HG02943 (cell line): ENCODE data around the gene RRAGB.
A peak's percentile ranks its signal among the peaks of the same experiment; 100 is the strongest.
"Not testable (repeated sequence)": the region's sequence is repeated elsewhere in the genome, so short reads cannot be mapped to it uniquely, and the experiment has no call there.

Source experiments
- ATAC-seq: cut with Tn5 transposase; IDR thresholded peaks from one replicate; pipeline ENCODE4 v1.9.1; 2021; ENCODE audit warnings: mild to moderate bottlenecking, low read depth, moderate library complexity; ENCODE audit not compliant: unreplicated experiment

The RRAGB gene

GRCh38 chrX:55717521-55718497, at the start of gene RRAGB:
Gene RRAGB, plus strand, starts transcription at chrX:55717749. Its CDS starts 579 bp downstream, at chrX:55718328.
- peak; percentile 89 for ATAC-seq

GRCh38 chrX:55668084-55668483, 49.5 kb upstream of the RRAGB start:
- no peak for ATAC-seq

GRCh38 chrX:55688579-55688978, 29.0 kb upstream of the RRAGB start:
- not testable (repeated sequence) for ATAC-seq

- no peak for ATAC-seq
Measured at GRCh38 chrX:55695227-55696018, 22.1 kb upstream of the RRAGB start.

GRCh38 chrX:55697381-55697780, 20.2 kb upstream of the RRAGB start:
- ATAC-seq, result no peak

- no peak for ATAC-seq
Measured at GRCh38 chrX:55702671-55703070, 14.9 kb upstream of the RRAGB start.

GRCh38 chrX:55703436-55703835, 14.1 kb upstream of the RRAGB start:
- ATAC-seq, result not testable (repeated sequence)

GRCh38 chrX:55705066-55705465, 12.5 kb upstream of the RRAGB start:
- not testable (repeated sequence) for ATAC-seq

GRCh38 chrX:55709735-55710134, 7.8 kb upstream of the RRAGB start:
- ATAC-seq, result no peak

GRCh38 chrX:55710701-55711100, 6.8 kb upstream of the RRAGB start:
- no peak for ATAC-seq

- ATAC-seq, result no peak
Measured at GRCh38 chrX:55713631-55714030, 3.9 kb upstream of the RRAGB start.

- ATAC-seq, result no peak
Measured at GRCh38 chrX:55714161-55714560, 3.4 kb upstream of the RRAGB start.

GRCh38 chrX:55715847-55716246, 1.7 kb upstream of the RRAGB start:
- ATAC-seq, result no peak

- no peak for ATAC-seq
Measured at GRCh38 chrX:55716937-55717336, 612 bp upstream of the RRAGB start.

- no peak for ATAC-seq
Measured at GRCh38 chrX:55731826-55732225, 14.3 kb downstream of the RRAGB start.

- no peak for ATAC-seq
Measured at GRCh38 chrX:55738969-55739368, 21.4 kb downstream of the RRAGB start.

GRCh38 chrX:55742649-55743048, 25.1 kb downstream of the RRAGB start:
- no peak for ATAC-seq

- not testable (repeated sequence) for ATAC-seq
Measured at GRCh38 chrX:55748463-55748862, 30.9 kb downstream of the RRAGB start.

- no peak for ATAC-seq
Measured at GRCh38 chrX:55750256-55750655, 32.7 kb downstream of the RRAGB start.

GRCh38 chrX:55754861-55755294, 37.3 kb downstream of the RRAGB start:
- ATAC-seq, result peak; percentile 84

GRCh38 chrX:55758033-55758432, 40.5 kb downstream of the RRAGB start:
- ATAC-seq, result no peak
